ENCODE results near the gene CLDN15.

The CLDN15 gene

GRCh38 chr7:101197991-101198390 is 39.6 kb downstream of the CLDN15 start:
- DNase-seq, result no peak

- no peak for DNase-seq
Observed at GRCh38 chr7:101195884-101196283, 41.7 kb downstream of the CLDN15 start.

GRCh38 chr7:101189109-101189508 is 48.5 kb downstream of the CLDN15 start:
- no peak for DNase-seq

GRCh38 chr7:101186844-101187428 is 50.7 kb downstream of the CLDN15 start:
- DNase-seq, result no peak

GRCh38 chr7:101186194-101186593 is 51.4 kb downstream of the CLDN15 start:
- DNase-seq, result no peak

- DNase-seq, result no peak
Observed at GRCh38 chr7:101185258-101185839, 52.3 kb downstream of the CLDN15 start.
